Lower lobe of right lung (tissue), 2 donors: ENCODE measurements around the gene KCNQ1. TPM values are rescaled to one million over a fixed set of nuclear protein-coding genes. Genes with fewer than 3 reads are reported as not detected.

Experiments used
- ATAC-seq, 2 donors: fragments of 200-7000 bp; cut with Tn5 transposase; one replicate each; pipeline ENCODE4 v1.9.1; 2020 to 2022; ENCODE audit warnings: mild to moderate bottlenecking in 2 of 2, moderate library complexity in 2 of 2
- DNase-seq: peaks from one replicate; pipeline ENCODE4 v3.0.0-alpha.2; 2020
- H3K27ac ChIP-seq: fragments of 200-600 bp; one replicate; pipeline ENCODE4 v1.8.0; 2022
- H3K27me3 ChIP-seq: fragments of 200-600 bp; one replicate; pipeline ENCODE4 v1.8.0; 2022; ENCODE audit warnings: low read depth
- H3K36me3 ChIP-seq: fragments of 200-600 bp; one replicate; pipeline ENCODE4 v1.8.0; 2022; ENCODE audit warnings: mild to moderate bottlenecking
- H3K4me1 ChIP-seq: fragments of 200-600 bp; one replicate; pipeline ENCODE4 v1.8.0; 2022
- H3K4me3 ChIP-seq: fragments of 200-600 bp; one replicate; pipeline ENCODE4 v1.8.0; 2022; ENCODE audit warnings: mild to moderate bottlenecking
- H3K9me3 ChIP-seq: fragments of 200-600 bp; one replicate; pipeline ENCODE4 v1.8.0; 2022
- CTCF ChIP-seq: fragments of 200-600 bp; IDR thresholded peaks from one replicate; pipeline ENCODE4 v1.8.0; 2022; ENCODE audit warnings: antibody characterized with exemption, mild to moderate bottlenecking
- intact Hi-C: fragments of 100-400 bp; cut with DNase I; formaldehyde crosslinking; loops from one replicate; pipeline ENCODE4 v1.11.0; 2022
- total RNA-seq: library from RNA; stranded (reverse); fragmentation: NEBNext Ultra II Directional; extraction: Animal tissue kit (Norgen Biotek cat#: 25700); gene quantifications from one replicate; pipeline ENCODE4 v1.2.1, GENCODE V29; 2021
- donor health status: DM: no; HTN: yes; CAD: no; lungs with severe emphysema.

KCNQ1 gene
- total RNA-seq, 1 donor from 2014 or later: 51.0 TPM

- Histone ChIP-seq H3K36me3 (no peaks in the 10 kb centered on the region), H3K4me3 (no peak overlapping the region), H3K9me3 (no peaks in the 10 kb centered on the region), H3K27me3 (no peaks in the 10 kb centered on the region), H3K4me1 (no peaks in the 10 kb centered on the region), H3K27ac (no peak overlapping the region)
- no peak for DNase-seq
- no peak for TF ChIP-seq CTCF
- intact Hi-C loops: no loop called here
- no peak for ATAC-seq
These were observed 405.4 kb downstream of the KCNQ1 start for GRCh38 chr11:2849994-2850770.

GRCh38 chr11:2853401-2853800, 408.6 kb downstream of the KCNQ1 start:
- TF ChIP-seq CTCF: no peak
- H3K9me3 ChIP-seq: no peaks in the 10 kb centered on the region
- no peaks in the 10 kb centered on the region for H3K27me3 ChIP-seq
- intact Hi-C loops: no loop called here
- no peak overlapping the region for H3K27ac ChIP-seq
- no peaks in the 10 kb centered on the region for H3K36me3 ChIP-seq
- ATAC-seq (no peak), DNase-seq (no peak)
- H3K4me1 ChIP-seq: no peaks in the 10 kb centered on the region
- H3K4me3 ChIP-seq: no peak overlapping the region

GRCh38 chr11:2853997-2854560, 409.3 kb downstream of the KCNQ1 start:
- Histone ChIP-seq H3K27ac (no peak overlapping the region), H3K4me3 (no peak overlapping the region), H3K9me3 (no peaks in the 10 kb centered on the region), H3K27me3 (no peaks in the 10 kb centered on the region), H3K4me1 (no peaks in the 10 kb centered on the region), H3K36me3 (no peaks in the 10 kb centered on the region)
- intact Hi-C loops: no loop called here
- no peak for TF ChIP-seq CTCF
- no peak for DNase-seq
- no peak for ATAC-seq

DNA sequence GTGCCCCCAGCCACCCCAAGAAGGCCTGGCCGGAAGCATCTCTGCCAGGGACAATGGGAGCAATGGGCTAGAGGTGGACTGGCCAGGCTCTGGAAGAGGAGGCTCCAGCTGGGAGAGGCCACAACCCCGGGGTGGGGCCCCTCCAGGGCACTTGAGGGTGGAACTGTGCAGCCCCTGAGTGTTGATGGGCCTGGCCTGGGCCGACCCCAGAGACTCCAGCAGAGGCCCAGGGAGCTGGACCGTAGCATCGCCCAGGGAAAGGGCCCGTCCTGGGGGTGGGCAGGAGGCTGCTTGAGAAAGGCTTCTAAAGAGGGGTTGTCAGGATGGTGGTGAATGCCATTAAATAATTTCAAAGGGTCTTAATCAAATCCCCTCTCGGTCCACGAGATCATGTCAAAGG, 410.4 kb downstream of the KCNQ1 start:
- no peak for DNase-seq
- H3K27ac ChIP-seq: no peak overlapping the region
- H3K36me3 ChIP-seq: no peaks in the 10 kb centered on the region
- ATAC-seq: no peak
- intact Hi-C loops: no loop called here
- H3K4me1 ChIP-seq: no peaks in the 10 kb centered on the region
- TF ChIP-seq CTCF: no peak
- no peak overlapping the region for H3K4me3 ChIP-seq
- no peaks in the 10 kb centered on the region for H3K27me3 ChIP-seq
- H3K9me3 ChIP-seq: no peaks in the 10 kb centered on the region

GRCh38 chr11:2857276-2857675, 412.5 kb downstream of the KCNQ1 start:
- no peak overlapping the region for H3K27ac ChIP-seq
- DNase-seq (no peak), ATAC-seq (no peak)
- TF ChIP-seq CTCF: no peak
- H3K4me1 ChIP-seq: no peaks in the 10 kb centered on the region
- intact Hi-C loops: no loop called here
- no peaks in the 10 kb centered on the region for H3K9me3 ChIP-seq
- no peaks in the 10 kb centered on the region for H3K36me3 ChIP-seq
- peaks cover 9% of the 10 kb centered on the region for H3K27me3 ChIP-seq
- H3K4me3 ChIP-seq: no peak overlapping the region
